Epidermal melanocyte (primary cell): Measurements from ENCODE around the gene HEXD.
"Not testable (repeated sequence)": the region's sequence is repeated elsewhere in the genome, so short reads cannot be mapped to it uniquely, and the experiment has no call there.

Experiments used
- DNase-seq: peaks from one replicate; pipeline ENCODE4 v3.0.0; 2011; ENCODE audit warnings: low spot score; ENCODE audit not compliant: insufficient read length

Gene HEXD

DNA sequence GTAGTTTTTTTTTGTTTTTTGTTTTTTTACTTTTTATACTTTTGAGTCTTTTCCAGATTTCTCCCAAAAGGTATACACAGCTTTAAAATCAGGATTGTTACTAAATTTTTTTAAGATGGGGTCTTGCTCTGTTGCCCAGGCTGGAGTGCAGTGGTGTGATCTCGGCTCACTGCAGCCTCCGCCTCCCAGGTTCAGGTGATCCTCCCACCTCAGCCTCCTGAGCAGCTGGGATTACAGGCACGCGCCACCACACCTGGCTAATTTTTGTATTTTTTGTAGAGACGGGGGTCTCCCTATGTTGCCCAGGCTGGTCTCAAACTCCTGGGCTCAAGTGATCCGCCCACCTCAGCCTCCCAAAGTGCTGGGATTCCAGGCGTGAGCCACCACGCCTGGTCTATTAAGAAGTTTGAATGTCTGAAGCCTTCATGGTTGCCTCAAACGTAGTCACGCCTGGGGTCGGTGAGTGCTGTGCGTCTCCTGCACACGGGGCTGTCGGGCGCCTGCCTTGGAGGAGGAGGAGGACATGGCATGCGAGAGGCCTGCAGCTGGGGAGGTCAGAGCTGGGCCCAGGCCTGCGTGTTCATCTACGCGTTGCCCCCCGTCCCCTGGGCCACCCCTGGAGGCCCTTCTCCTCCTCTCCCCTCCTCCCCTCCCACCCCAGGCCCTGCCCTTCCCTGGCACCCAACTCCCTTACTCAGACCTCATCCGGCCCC lies 35.8 kb upstream of the HEXD start:
- not testable (repeated sequence) for DNase-seq

- DNase-seq = no peak
These were observed 35.3 kb upstream of the HEXD start for GRCh38 chr17:82382933-82383255.

- DNase-seq = no peak
These were observed 34.7 kb upstream of the HEXD start for GRCh38 chr17:82383411-82383810.

- no peak for DNase-seq
These were observed 34.0 kb upstream of the HEXD start for GRCh38 chr17:82384051-82384729.

GRCh38 chr17:82384730-82385481 lies 33.2 kb upstream of the HEXD start:
- DNase-seq = no peak

DNA sequence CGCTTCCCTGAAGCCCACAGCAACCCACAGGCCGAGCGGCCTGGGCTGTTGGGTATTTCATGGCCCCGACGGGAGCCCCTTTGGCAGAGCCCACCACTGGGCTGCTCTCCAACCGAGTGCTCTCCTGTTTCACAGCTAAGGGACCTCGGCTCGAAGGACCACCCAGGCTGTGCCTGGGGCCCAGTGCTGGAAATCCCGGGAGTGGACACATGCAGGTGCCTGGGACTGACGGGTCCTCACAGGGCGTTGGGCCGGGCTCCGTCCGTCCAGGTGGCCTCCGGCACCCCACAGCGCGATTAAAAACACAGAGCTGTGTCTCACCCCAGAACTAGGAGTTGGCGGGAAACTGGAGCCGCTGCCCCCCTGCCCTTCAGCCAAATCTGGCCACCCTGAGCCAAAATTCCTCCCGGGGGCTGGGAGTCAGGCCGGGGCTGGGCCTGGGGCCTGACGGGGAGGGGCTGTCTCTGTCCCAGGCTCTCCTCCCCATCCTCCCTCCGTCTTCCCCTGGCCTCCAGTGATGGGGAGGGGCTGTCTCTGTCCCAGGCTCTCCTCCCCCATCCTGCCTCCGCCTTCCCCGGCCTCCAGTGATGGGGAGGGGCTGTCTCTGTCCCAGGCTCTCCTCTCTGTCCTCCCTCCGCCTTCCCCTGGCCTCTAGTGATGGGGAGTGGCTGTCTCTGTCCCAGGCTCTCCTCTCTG lies 32.4 kb upstream of the HEXD start:
- DNase-seq = no peak

GRCh38 chr17:82386255-82386831 lies 31.8 kb upstream of the HEXD start:
- DNase-seq = no peak

DNA sequence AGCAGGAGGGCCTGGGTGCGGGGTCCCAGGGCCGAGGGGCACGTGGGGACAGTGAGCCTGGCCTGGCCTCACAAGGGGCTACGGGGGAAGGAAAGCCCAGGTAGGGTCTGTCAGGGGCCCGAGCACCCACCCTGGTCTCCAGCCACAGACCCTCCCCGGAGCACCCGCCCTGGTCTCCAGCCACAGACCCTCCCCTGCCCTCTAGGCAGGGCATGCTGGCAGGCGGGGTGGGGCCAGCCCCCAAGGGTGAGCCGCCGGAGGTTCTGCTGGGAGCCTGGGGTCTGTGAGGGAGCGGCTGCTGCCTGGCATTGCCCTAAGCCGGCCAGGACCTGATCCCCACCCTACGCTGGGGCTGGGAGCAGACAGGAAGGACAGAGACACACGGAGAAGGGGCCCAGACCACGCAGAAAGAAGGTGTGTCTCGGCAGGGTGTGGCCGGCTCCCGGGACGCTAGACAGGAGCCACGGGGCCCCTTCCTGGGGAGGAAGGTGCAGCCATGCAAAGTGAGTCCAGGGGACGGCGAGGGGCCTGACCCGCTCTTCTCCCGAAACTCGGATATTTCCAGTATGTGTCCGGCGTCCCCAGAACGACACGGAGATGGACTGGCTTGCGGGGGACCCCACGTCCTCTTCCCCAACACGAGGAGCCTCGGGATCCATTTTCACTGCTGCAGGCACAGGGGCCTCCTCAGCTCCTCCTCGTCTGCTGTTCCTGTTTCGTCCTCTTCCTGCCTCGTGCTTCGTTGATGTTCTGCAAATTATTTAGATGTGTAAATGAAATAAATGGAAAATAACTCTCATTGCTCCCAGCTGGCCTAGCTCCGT lies 31.1 kb upstream of the HEXD start:
- no peak for DNase-seq

- DNase-seq = no peak
These were observed 30.4 kb upstream of the HEXD start for GRCh38 chr17:82387705-82388106.

DNA sequence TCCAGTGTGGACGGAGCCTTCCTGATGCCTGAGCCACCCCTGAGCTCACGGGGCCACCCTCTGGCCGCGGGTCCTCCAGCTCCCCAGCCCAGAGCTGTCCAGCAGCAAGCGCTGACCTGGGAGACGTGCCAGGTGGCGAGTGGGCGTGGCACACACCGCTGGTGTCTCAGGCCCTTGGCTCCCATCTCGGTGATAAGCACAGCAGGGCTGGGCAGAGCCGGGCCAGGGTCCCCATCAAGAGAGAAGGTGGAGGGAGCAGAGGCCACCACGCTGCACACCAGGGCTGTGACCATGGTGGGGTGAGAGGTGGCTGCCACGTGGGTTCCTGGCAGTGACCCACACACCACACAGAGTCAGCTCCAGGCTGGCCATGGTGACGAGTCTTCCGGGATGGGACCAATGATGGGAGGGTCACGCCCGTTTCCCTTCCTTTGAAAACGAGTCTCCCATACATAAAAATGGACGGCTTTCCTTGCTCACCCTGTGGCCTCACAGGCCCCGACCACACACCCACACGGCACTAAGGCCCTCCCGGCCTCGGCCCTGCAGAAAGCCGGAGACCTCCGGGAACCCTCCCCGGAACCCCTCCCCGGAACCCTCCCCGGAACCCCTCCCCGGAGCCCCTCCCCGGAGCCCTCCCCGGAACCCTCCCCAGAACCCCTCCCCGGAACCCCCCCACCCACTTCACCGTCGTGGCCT lies 29.8 kb upstream of the HEXD start:
- no peak for DNase-seq

- DNase-seq = no peak
These were observed 29.2 kb upstream of the HEXD start for GRCh38 chr17:82388922-82389283.

DNA sequence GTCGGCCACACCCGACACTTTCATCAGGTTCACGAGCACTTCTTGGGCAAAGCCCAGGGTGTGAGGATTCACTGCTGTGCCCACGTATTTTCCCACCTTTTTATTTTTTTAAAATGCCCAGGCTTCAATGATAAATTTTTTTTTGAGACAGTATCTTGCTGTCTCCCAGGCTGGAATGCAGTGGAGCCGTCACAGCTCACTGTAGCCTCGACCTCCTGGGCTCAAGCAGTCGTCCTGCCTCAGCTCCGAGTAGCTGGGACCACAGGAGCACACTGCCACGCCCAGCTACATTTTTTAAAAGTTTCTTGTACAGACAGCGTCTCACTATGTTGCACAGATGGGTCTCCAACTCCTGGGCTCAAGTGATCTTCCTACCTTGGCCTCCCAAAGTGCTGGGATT lies 28.8 kb upstream of the HEXD start:
- DNase-seq = no peak

DNA sequence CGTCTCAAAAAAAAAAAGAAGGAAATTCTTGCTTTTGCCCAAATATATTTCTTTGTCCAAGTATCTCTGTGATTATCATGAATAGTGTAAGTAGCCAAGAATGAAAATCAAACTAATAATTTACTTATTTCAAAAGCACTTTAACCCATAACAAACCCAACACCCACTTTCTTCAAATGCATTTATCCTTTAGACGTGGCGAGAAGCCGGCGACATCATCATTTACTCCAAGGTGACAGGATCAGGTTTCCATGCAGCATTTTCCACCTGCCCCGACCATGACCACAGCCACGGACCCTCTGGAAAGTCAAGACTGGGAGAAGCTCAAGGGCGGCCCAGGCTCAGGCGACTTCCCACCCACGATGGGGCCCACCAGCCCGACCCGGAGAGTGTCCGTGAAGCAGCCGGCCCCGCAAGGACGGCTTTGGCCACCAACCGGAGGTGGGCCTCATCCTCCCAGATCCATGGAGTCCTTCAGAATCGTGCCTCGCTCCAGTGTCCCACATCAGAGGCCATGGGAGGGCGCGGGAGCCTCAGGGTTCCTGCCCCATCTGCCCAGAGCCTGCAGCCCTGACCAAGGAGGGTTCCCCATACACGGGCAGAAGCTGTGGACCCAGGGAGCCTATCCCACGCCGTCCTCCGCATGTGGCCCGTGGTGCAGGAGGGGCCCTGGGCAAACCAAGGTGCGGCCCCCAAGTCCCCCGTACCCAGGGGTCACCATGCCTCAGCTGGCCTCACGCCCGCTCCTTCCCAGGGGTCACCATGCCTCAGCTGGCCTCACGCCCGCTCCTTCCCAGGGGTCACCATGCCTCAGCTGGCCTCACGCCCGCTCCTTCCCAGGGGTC lies 27.9 kb upstream of the HEXD start:
- no peak for DNase-seq

GRCh38 chr17:82390860-82391435 lies 27.2 kb upstream of the HEXD start:
- no peak for DNase-seq

DNA sequence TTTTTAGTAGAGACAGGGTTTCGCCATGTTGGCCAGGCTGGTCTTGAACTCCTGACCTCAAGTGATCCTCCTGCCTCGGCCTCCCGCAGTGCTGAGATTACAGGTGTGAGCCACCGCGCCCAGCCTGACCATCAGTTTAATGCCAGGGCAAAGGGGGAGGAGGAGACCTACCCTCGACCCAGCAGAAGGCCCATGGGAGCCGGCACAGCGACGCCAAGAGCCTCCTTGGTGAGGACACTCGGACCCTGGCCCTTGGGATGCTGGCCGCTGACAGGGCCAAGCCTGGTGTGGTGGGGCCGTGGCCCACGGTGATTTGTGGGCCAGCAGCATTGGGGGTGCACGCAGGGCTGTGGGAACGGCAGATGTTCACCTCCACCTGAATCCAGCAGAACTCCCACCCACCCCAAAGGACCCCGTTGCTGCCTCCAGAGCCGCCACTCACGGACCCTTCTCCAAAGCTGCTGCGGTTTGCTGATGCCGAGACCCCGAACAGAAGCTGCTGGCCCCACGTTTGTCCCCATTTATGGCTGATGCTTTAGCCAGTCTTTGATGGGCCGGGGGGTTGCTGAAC lies 26.6 kb upstream of the HEXD start:
- DNase-seq = no peak

DNA sequence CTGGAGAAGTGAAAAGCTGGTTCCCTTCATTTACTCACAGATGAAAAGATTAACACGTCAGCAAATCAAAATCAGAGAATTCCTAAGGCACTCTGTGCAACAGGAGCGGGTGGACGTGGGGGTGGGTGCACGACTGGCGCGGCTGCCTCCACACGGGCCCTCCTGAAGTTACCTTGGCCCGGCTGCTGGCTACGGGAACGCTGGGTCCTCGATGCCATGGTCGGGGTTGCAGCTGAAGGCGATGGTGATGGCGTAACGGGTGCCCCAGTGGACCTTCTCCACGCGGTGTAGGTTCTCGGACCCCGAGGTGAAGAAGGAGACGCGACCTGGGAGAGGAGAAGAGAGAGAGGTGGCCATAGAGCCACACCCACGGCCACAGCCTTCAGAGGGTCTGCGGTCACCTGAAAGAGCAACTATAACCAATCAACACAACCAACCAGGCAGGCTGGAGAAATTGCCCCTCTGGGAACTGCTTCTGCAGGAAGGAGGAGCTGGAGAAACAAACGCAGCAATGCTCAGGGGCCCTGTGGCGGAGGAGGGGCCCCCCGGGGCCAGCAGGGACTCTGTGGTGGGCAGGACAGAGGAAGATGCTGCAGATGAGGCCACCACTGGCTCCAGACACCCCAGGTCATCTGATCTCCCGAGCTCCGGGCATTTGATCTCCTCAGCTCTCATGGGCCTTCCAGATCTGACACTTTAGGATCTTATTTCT lies 25.8 kb upstream of the HEXD start:
- DNase-seq = no peak

DNA sequence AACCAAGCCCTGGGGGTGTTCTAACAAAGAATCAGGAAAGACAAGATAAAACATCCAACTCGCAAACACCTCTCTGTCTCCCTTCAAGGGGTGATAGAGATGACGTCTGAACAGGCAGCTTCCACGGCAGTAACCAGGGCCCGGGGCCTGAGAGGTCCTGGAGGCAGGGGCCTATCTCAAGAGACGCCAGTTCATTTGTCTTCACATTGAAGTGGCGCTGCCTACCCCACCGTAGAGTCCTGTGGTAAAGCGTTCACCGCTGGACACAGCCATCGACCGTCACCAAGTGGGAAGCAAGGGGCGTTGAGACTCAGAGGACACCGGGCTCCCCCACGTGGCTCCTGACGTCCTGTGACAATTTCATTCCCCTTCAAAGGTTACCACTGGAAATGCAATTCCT lies 25.2 kb upstream of the HEXD start:
- no peak for DNase-seq

GRCh38 chr17:82394278-82394677 lies 23.9 kb upstream of the HEXD start:
- DNase-seq = no peak
